ENCODE measurements around the gene GABARAPL2.

DNA sequence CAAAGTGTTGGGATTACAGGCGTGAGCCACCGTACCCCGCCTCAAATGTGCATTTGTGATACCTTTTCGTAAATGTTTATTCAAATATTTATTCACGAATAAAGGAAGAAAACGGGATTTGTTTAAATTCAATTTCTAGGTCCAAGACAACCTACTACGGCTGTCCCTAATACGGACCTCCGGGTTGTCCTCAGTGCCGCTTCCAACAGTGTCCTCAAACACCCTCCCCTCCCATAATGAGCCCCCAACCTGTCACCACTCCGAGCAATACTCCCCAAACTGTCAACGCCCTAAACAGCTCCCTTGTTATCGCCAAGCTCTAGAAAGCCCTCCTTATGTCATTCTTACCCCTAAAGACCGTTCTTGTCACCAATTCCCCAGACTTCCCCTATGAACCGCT, 539 bp upstream of the GABARAPL2 start:
- TF ChIP-seq, protein P1, sequence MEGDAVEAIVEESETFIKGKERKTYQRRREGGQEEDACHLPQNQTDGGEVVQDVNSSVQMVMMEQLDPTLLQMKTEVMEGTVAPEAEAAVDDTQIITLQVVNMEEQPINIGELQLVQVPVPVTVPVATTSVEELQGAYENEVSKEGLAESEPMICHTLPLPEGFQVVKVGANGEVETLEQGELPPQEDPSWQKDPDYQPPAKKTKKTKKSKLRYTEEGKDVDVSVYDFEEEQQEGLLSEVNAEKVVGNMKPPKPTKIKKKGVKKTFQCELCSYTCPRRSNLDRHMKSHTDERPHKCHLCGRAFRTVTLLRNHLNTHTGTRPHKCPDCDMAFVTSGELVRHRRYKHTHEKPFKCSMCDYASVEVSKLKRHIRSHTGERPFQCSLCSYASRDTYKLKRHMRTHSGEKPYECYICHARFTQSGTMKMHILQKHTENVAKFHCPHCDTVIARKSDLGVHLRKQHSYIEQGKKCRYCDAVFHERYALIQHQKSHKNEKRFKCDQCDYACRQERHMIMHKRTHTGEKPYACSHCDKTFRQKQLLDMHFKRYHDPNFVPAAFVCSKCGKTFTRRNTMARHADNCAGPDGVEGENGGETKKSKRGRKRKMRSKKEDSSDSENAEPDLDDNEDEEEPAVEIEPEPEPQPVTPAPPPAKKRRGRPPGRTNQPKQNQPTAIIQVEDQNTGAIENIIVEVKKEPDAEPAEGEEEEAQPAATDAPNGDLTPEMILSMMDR (IDR thresholded peaks at IDR 0.05) = no peak
- TF ChIP-seq POLR2A (IDR thresholded peaks at IDR 0.05) = no peak

All from body of pancreas (tissue), 4 donors.